ENCODE results near the gene XPNPEP2. TPM values are rescaled to one million over a fixed set of nuclear protein-coding genes. Genes with fewer than 3 reads are reported as not detected.

The XPNPEP2 gene
- total RNA-seq, 2 donors from 2014 or later = 0.52 to 5.6 TPM

DNA sequence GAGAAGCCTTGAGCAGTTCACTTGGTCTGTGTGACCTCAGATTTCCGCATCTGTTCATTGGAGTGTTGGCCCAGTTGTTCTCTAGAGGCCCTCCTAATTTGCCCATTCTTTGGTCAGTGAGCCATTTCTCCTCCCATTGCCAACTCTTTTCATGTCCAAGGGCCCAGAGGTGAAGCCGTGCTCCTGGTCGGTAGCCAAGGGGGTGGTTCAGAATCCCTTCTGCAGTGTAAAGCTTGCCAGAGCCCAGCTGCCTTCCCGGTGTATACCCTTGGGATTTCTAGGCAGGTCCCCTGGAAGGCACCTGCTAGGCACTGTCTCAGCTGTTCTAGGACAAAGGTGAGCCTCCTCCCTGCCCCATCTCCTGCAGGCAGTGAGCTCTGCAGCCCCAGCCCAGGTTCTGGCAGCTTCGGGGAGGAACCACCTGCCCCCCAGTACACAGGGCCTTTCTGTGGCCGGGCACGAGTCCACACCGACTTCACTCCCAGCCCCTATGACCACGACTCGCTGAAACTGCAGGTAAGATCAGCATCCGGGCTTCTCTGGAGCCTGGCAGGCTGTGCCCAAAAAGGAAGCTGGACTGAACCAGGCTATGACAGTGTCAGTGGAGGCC lies 53.3 kb downstream of the XPNPEP2 start:
- intact Hi-C loops (cut with DNase I) = no loop called here
- H3K27ac ChIP-seq = no peak overlapping the region
- 58 to 87% methylated on average over 3 to 9 of the region's 11 CpGs for WGBS, 2 donors
- H3K36me3 ChIP-seq (replicated peaks in 1 of 2; ENCODE audit: insufficient read depth in 1 of 2, low read depth in 2 of 2) = no peaks in the 10 kb centered on the region
- no peaks in the 10 kb centered on the region for H3K4me1 ChIP-seq
- DNase-seq = no peak
- TF ChIP-seq, protein P1, sequence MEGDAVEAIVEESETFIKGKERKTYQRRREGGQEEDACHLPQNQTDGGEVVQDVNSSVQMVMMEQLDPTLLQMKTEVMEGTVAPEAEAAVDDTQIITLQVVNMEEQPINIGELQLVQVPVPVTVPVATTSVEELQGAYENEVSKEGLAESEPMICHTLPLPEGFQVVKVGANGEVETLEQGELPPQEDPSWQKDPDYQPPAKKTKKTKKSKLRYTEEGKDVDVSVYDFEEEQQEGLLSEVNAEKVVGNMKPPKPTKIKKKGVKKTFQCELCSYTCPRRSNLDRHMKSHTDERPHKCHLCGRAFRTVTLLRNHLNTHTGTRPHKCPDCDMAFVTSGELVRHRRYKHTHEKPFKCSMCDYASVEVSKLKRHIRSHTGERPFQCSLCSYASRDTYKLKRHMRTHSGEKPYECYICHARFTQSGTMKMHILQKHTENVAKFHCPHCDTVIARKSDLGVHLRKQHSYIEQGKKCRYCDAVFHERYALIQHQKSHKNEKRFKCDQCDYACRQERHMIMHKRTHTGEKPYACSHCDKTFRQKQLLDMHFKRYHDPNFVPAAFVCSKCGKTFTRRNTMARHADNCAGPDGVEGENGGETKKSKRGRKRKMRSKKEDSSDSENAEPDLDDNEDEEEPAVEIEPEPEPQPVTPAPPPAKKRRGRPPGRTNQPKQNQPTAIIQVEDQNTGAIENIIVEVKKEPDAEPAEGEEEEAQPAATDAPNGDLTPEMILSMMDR (IDR thresholded peaks at IDR 0.05) = no peak
- TF ChIP-seq POLR2A (IDR thresholded peaks at IDR 0.05) = no peak
- no peak overlapping the region for H3K4me3 ChIP-seq
- no peak for ATAC-seq
- no peaks in the 10 kb centered on the region for H3K27me3 ChIP-seq
- H3K9me3 ChIP-seq = no peaks in the 10 kb centered on the region

DNA sequence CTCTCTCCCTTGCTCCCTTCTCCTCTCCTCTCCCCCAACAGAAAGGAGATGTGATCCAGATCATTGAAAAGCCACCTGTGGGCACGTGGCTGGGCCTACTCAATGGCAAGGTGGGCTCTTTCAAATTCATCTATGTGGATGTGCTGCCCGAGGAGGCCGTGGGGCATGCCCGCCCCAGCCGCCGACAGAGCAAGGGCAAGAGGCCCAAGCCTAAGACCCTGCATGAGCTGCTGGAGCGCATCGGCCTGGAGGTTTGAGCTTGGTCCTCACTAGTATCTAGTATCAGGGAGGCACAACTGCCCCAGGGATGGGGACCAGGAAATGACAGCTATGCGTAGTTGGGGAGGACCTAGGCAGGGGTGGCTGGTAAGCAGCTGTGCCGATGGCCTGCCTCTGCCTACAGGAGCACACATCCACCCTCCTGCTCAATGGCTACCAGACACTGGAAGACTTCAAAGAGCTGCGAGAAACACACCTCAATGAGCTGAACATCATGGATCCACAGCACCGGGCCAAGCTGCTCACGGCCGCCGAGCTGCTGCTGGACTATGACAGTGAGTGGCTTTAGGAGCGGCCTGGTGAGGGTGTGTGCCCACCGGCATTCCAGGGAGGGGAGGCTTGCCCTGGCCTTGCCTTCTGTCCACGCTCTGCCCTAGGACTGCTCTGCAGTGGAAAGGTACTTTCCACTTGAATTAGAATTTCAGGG lies 54.0 kb downstream of the XPNPEP2 start:
- TF ChIP-seq POLR2A (IDR thresholded peaks at IDR 0.05) = no peak
- TF ChIP-seq, protein P1 (IDR thresholded peaks at IDR 0.05) = no peak
- no peak for ATAC-seq
- WGBS, 2 donors = 93% methylated on average over 3 to 11 of the region's 18 CpGs

DNA sequence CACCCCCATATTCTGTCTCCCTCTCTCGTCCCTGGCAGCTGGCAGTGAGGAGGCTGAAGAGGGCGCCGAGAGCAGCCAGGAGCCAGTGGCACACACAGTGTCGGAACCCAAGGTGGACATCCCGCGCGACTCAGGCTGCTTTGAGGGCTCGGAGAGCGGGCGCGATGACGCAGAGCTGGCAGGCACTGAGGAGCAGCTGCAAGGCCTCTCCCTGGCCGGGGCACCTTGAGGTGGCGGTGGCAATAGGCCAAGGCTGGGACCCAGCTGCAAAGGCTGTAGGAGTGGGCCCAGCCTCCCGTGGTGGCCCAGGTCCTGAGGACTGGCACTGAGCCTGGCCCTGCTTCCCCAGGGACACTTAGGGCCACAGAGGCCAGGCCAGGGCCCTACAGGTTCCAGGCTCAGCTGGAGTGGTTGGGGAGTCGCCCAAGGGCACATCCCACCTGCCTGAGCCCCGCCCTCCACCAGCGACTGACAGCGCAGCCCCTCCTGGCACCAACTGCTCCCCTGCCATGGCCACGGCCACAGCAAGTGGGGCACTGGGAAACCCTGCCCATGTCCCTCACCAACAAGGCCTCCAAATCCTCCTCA lies 54.9 kb downstream of the XPNPEP2 start:
- Histone ChIP-seq H3K27ac (no peak overlapping the region), H3K9me3 (no peaks in the 10 kb centered on the region), H3K4me3 (no peak overlapping the region), H3K36me3 (replicated peaks in 1 of 2; ENCODE audit: insufficient read depth in 1 of 2, low read depth in 2 of 2) (no peaks in the 10 kb centered on the region), H3K27me3 (no peaks in the 10 kb centered on the region), H3K4me1 (no peaks in the 10 kb centered on the region)
- TF ChIP-seq, protein P1 (IDR thresholded peaks at IDR 0.05) = no peak
- no peak for TF ChIP-seq POLR2A (IDR thresholded peaks at IDR 0.05)
- DNase-seq (no peak), ATAC-seq (no peak)
- WGBS, 2 donors = 92 to 100% methylated on average over 3 to 4 of the region's 20 CpGs
- intact Hi-C loops (cut with DNase I) = no loop called here

More for the DNA sequence above, 54.0 kb downstream of the XPNPEP2 start:
- Histone ChIP-seq H3K27me3 (no peaks in the 10 kb centered on the region), H3K4me3 (no peak overlapping the region), H3K36me3 (replicated peaks in 1 of 2; ENCODE audit: insufficient read depth in 1 of 2, low read depth in 2 of 2) (no peaks in the 10 kb centered on the region), H3K4me1 (no peaks in the 10 kb centered on the region), H3K27ac (no peak overlapping the region), H3K9me3 (no peaks in the 10 kb centered on the region)
- intact Hi-C loops (cut with DNase I) = no loop called here
- no peak for DNase-seq

DNA sequence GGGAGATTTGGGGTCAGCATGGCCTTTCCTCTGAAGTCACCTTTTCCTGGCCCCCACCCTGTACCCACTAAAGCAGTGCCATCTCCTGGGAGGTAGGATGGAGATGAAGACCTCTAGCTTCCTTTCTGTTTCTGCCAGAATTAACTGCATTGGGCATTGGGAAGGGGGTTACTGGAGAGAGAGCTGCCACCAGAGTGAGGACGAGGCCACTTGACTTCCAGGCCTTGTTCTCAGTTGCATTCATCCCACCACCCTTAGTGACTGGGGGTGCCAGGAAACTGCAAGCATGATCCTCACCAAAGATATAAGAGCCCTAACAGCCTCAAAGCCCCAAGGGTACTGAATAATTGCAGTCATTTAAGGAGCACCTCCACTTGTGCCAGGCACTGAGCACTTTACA lies 56.8 kb downstream of the XPNPEP2 start:
- Histone ChIP-seq H3K4me1 (no peaks in the 10 kb centered on the region), H3K9me3 (no peaks in the 10 kb centered on the region), H3K4me3 (no peak overlapping the region), H3K36me3 (replicated peaks in 1 of 2; ENCODE audit: insufficient read depth in 1 of 2, low read depth in 2 of 2) (no peaks in the 10 kb centered on the region), H3K27ac (no peak overlapping the region), H3K27me3 (no peaks in the 10 kb centered on the region)
- no peak for DNase-seq
- ATAC-seq = no peak
- WGBS, 2 donors = 100% methylated on average over 1 of the region's 1 CpG; no CpG with 5 or more reads in 1 of the 2 donors
- intact Hi-C loops (cut with DNase I) = no loop called here
- TF ChIP-seq, protein P1 (IDR thresholded peaks at IDR 0.05) = no peak
- no peak for TF ChIP-seq POLR2A (IDR thresholded peaks at IDR 0.05)
